HUES48 (cell line): ENCODE measurements around the gene FAM83G.
A peak's percentile ranks its signal among the peaks of the same experiment; 100 is the strongest.

ENCODE experiments used
- H3K27ac ChIP-seq: one replicate; pipeline ENCODE4 v1.7.0; 2013; ENCODE audit warnings: low read depth, low read length, inconsistent platforms
- H3K27me3 ChIP-seq: 2 replicates; pipeline ENCODE4 v1.6.1; 2013; ENCODE audit warnings: mild to moderate bottlenecking, low read length; ENCODE audit not compliant: control insufficient read depth, insufficient read depth
- H3K36me3 ChIP-seq: 2 replicates; pipeline ENCODE4 v1.6.1; 2013; ENCODE audit warnings: low read length; ENCODE audit not compliant: control insufficient read depth, insufficient read depth
- H3K4me1 ChIP-seq: 2 replicates; pipeline ENCODE4 v1.6.1; 2013; ENCODE audit warnings: mild to moderate bottlenecking, low read length; ENCODE audit not compliant: control insufficient read depth, insufficient read depth
- H3K4me3 ChIP-seq: 2 replicates; pipeline ENCODE4 v1.5.1; 2013; ENCODE audit warnings: mild to moderate bottlenecking, low read depth, low read length
- H3K9ac ChIP-seq: 2 replicates; pipeline ENCODE4 v1.6.1; 2013; ENCODE audit warnings: mild to moderate bottlenecking, low read depth, low read length, moderate library complexity
- H3K9me3 ChIP-seq: 2 replicates; pipeline ENCODE4 v1.6.1; 2013; ENCODE audit warnings: low read length; ENCODE audit not compliant: control insufficient read depth, insufficient read depth

FAM83G gene

DNA sequence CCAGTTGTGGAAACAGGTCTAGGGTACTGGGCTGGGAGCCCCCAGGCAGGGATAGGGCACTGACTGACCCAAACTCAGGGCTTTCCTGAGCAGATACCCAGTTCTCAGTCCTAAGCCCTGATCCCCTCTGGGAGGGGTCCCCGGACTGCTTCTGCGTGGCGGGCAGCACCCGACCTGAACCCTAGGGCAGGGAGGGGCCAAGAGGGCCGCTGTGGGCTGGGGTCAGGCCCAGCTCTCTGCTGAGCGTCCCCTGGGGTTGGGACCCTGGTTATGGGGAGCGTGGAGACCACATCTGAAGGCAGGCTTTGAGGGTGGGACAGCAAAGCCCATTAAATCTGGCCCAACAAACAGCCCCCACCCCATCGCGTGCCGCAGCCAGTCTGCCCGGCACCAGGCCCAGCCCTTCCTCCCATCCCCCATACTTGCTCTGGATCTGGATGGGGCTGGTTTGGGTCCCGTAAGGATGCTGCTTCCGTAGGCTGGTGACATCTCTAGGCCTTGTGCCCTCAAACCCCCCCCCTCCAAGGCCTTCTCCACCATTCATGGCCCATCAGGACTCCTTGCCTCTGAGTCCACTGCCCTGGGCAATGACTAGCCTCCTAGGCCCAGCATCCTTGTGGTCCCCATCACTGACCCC, 691 bp upstream of the FAM83G start:
- 0 out of 2 replicates have a peak, but pooled peaks cover 6% of the 10 kb centered on the region for H3K9me3 ChIP-seq
- peak overlapping the region; percentile 90 for H3K4me3 ChIP-seq
- peaks cover 15% of the 10 kb centered on the region for H3K4me1 ChIP-seq
- peak overlapping the region; percentile 74 for H3K9ac ChIP-seq
- H3K27ac ChIP-seq, result peak overlapping the region; percentile 90
- no peaks in the 10 kb centered on the region for H3K27me3 ChIP-seq
- peaks cover 30% of the 10 kb centered on the region for H3K36me3 ChIP-seq

GRCh38 chr17:19003543-19004420, 782 bp downstream of the FAM83G start:
- Histone ChIP-seq H3K4me3 (peak overlapping the region; percentile 90), H3K36me3 (peaks cover 41% of the 10 kb centered on the region), H3K4me1 (peaks cover 15% of the 10 kb centered on the region), H3K27ac (peak overlapping the region; percentile 90), H3K9me3 (0 out of 2 replicates have a peak, but pooled peaks cover 6% of the 10 kb centered on the region), H3K27me3 (no peaks in the 10 kb centered on the region), H3K9ac (peak overlapping the region; percentile 63)

DNA sequence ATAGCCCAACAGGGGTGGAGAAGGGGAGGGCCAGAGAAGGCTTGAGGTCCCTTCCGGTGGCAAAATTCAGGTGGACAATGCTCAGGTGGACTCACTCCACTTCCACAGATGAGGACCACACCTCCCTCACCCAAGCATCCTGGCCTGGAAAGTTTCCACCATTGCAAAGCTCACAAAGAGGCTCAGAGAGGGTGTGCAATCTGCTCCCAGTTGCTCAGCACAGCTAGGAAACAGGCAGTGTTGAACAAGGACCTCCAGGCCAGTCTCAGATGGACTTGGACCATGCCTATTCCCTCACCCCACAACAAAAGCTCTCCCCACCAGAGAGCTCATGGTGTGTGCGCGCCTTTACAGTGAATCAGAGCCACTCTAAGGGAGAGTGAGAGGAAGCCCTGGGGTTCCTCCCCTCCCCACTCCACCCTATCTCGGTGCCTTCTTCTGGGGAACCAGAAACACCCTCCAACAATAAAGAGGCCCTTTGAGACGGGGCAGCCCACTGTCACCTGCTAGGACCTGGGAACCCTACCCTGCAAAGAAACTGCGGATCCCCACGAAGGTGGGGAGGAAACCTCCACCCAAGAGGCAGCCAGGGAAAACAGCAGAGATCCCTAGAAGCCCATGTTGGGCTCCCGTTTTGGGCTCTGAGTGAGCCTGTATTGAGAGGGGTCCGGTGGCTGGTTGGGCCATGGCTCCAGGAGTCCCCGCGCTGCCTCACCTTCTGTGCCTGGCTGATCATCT, 1.6 kb downstream of the FAM83G start:
- H3K4me3 ChIP-seq, result peak overlapping the region; percentile 90
- H3K27me3 ChIP-seq, result no peaks in the 10 kb centered on the region
- no peak overlapping the region; the same call in 1 of the 2 replicates for H3K9ac ChIP-seq
- H3K4me1 ChIP-seq, result peaks cover 15% of the 10 kb centered on the region
- H3K36me3 ChIP-seq, result peaks cover 41% of the 10 kb centered on the region
- H3K9me3 ChIP-seq, result 0 out of 2 replicates have a peak, but pooled peaks cover 6% of the 10 kb centered on the region
- H3K27ac ChIP-seq, result no peak overlapping the region

GRCh38 chr17:19001907-19002590, 2.5 kb downstream of the FAM83G start:
- Histone ChIP-seq H3K4me3 (no peak overlapping the region), H3K27me3 (no peaks in the 10 kb centered on the region), H3K36me3 (peaks cover 41% of the 10 kb centered on the region), H3K9ac (no peak overlapping the region), H3K9me3 (0 out of 2 replicates have a peak, but pooled peaks cover 6% of the 10 kb centered on the region), H3K27ac (no peak overlapping the region), H3K4me1 (peaks cover 15% of the 10 kb centered on the region)

DNA sequence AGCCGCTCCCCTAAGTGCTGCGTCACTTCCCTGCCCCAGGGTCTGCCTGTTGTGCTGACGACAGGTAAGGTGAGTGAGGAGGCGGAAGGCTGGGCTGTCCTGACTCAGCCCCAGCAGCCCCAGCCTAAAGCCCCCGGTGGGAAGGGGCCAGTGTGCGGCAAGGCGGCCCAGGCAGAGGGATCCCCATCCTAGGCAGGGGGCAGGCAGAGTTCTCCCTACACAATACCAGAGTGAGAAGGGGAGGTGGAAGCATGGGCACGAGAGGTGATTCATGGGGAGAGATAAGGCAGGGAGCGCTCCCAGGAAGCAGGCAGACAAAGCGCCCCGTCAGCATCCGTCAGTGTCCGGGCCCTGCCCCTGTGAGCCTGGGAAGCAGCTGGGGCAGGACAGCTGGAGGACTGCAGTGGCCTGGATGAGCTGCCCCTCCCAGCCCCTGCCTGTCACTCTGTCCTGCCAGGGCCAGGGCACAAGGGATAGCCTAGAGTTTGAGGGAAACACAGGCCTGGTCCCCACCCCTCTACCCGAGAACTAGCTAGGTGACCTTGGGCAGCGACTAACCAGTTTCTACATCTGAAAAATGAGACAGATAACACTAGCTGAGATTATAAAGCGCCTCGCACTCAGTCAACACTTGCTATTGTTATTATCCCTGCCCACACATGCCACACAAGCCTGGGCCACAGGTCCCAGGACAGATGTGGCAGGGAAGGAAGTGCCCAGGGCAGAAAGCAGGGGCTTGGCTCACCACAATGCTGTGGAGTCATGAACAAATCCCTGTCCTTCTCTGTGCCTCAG, 3.8 kb downstream of the FAM83G start:
- no peak overlapping the region for H3K27ac ChIP-seq
- peaks cover 15% of the 10 kb centered on the region for H3K4me1 ChIP-seq
- no peak overlapping the region for H3K4me3 ChIP-seq
- H3K9ac ChIP-seq, result no peak overlapping the region
- no peaks in the 10 kb centered on the region for H3K9me3 ChIP-seq
- no peaks in the 10 kb centered on the region for H3K27me3 ChIP-seq
- H3K36me3 ChIP-seq, result peaks cover 41% of the 10 kb centered on the region

DNA sequence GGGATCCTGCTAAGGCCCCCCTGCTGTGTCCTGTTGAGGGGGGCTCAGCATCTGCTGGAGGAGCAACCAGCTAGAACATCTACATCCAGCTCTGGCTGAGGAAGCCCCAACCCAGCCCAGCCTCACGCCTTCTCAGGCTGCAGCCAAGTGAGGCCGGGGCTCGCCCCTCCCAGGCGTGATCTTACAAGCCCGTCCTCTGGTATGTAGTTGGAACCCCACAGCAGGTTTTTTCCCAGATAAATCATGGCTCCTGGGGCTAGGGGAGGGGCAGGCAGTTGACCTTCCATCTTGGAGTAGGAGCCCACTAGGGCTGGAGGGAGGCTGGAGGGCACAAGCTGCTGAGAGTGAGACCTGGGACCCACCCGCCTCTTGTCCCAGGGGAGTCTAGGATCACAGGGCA, 4.7 kb downstream of the FAM83G start:
- Histone ChIP-seq H3K27ac (no peak overlapping the region), H3K36me3 (peaks cover 41% of the 10 kb centered on the region)

DNA sequence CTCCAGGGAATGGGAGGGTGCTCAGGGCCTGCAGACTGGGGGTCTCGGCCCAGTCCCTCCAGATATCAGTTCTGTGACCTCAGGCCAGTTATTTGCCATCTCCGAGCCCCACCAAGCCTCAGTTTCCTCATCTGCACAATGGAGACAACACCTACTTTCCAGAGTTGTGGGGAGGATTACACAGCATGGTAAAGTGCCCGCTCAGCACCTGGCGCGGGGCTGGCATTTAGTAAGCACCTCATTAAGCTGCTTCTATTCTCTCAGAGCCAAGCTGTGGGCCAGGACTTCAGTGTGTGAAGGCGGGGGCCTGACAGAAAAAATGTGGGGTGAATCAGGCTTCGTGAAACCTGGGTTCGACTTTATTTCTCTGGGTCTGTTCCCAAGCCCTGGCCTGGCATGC, 5.2 kb downstream of the FAM83G start:
- Histone ChIP-seq H3K27ac (no peak overlapping the region), H3K36me3 (peaks cover 41% of the 10 kb centered on the region), H3K4me3 (no peak overlapping the region), H3K4me1 (peaks cover 9% of the 10 kb centered on the region; the same call in 1 of the 2 replicates), H3K9me3 (no peaks in the 10 kb centered on the region), H3K27me3 (no peaks in the 10 kb centered on the region), H3K9ac (no peak overlapping the region)

More for the DNA sequence above, 4.7 kb downstream of the FAM83G start:
- no peaks in the 10 kb centered on the region for H3K27me3 ChIP-seq
- peaks cover 11% of the 10 kb centered on the region; the same call in 1 of the 2 replicates for H3K4me1 ChIP-seq
- no peak overlapping the region for H3K4me3 ChIP-seq
- no peaks in the 10 kb centered on the region for H3K9me3 ChIP-seq
- H3K9ac ChIP-seq, result no peak overlapping the region

GRCh38 chr17:18997650-18998196, 6.8 kb downstream of the FAM83G start:
- no peaks in the 10 kb centered on the region for H3K27me3 ChIP-seq
- no peak overlapping the region for H3K4me3 ChIP-seq
- H3K9ac ChIP-seq, result no peak overlapping the region
- peaks cover 42% of the 10 kb centered on the region for H3K36me3 ChIP-seq
- H3K27ac ChIP-seq, result no peak overlapping the region
- no peaks in the 10 kb centered on the region for H3K9me3 ChIP-seq
- H3K4me1 ChIP-seq, result peaks cover 9% of the 10 kb centered on the region; the same call in 1 of the 2 replicates

- no peak overlapping the region for H3K27ac ChIP-seq
- peaks cover 30% of the 10 kb centered on the region for H3K36me3 ChIP-seq
- no peaks in the 10 kb centered on the region for H3K9me3 ChIP-seq
- no peak overlapping the region for H3K9ac ChIP-seq
- no peak overlapping the region for H3K4me3 ChIP-seq
- H3K4me1 ChIP-seq, result no peaks in the 10 kb centered on the region
- H3K27me3 ChIP-seq, result no peaks in the 10 kb centered on the region
Observed at GRCh38 chr17:18996458-18996857, 8.1 kb downstream of the FAM83G start.
